Testis (tissue), 3 donors: ENCODE data around the gene TRAK1. TPM values are rescaled to one million over a fixed set of nuclear protein-coding genes. Genes with fewer than 3 reads are reported as not detected.

ENCODE experiments used
- DNase-seq: peaks from one replicate; pipeline ENCODE4 v3.0.0-alpha.2; 2019
- H3K27ac ChIP-seq, 2 donors: fragments of 200-600 bp; sonication (generic); one replicate each; pipeline ENCODE4 v1.5.1; 2019
- H3K27me3 ChIP-seq: fragments of 200-600 bp; sonication (generic); one replicate; pipeline ENCODE4 v1.5.1; 2019
- H3K36me3 ChIP-seq: fragments of 200-600 bp; sonication (generic); one replicate; pipeline ENCODE4 v1.5.1; 2017; ENCODE audit warnings: low read depth; ENCODE audit errors: missing control alignments
- H3K4me1 ChIP-seq: fragments of 200-600 bp; sonication (generic); one replicate; pipeline ENCODE4 v1.5.1; 2019
- H3K4me3 ChIP-seq, 2 donors: fragments of 200-600 bp; sonication (generic); one replicate each; pipeline ENCODE4 v1.5.1; 2017 to 2019
- H3K9me3 ChIP-seq: fragments of 200-600 bp; sonication (generic); one replicate; pipeline ENCODE4 v1.5.1; 2017
- POLR2A ChIP-seq: fragments of 450-650 bp; IDR thresholded peaks from one replicate; pipeline ENCODE4 v1.6.1; 2017; ENCODE audit warnings: antibody characterized with exemption, mild to moderate bottlenecking, moderate library complexity
- WGBS, 2 donors: methylation state at CpG; one replicate each; pipeline ENCODE4 v1.1.5; 2018; 5-methylcytosine and 5-hydroxymethylcytosine counted together
- intact Hi-C: fragments of 100-400 bp; cut with DNase I; formaldehyde crosslinking; loops from one replicate; pipeline ENCODE4 v1.15.1; 2023; ENCODE audit warnings: low total_unique reads
- polyA plus RNA-seq: library from polyadenylated mRNA; stranded (reverse); fragments of 350-450 nt; fragmentation: Illumina TruSeq; extraction: RNeasy Lipid Tissue Mini Kit (QIAGEN cat#74804); gene quantifications from one replicate; pipeline ENCODE4 v1.2.3, GENCODE V29; 2014; ENCODE audit warnings: low read depth, low replicate concordance; ENCODE audit not compliant: insufficient read depth
- total RNA-seq, 2 donors: library from RNA; depleted of rRNA; stranded (reverse); fragments of >200 nt; gene quantifications; one replicate each; pipeline ENCODE4 v1.2.3, GENCODE V29; 2016
- TF ChIP-seq, protein P1 (sequence below), 3 experiments: fragments of 450-650 bp in 2 of 3; fragments of 200-600 bp in 1 of 3; sonication (generic) in 1 of 3; IDR thresholded peaks; one replicate each; pipeline ENCODE4 v1.5.1; 2016 to 2019; ENCODE audit warnings: antibody characterized with exemption in 3 of 3, mild to moderate bottlenecking in 2 of 3, moderate library complexity in 1 of 3

The TRAK1 gene
- total and polyA plus RNA-seq, 3 donors from 2014 or later: 32.0 to 95.9 (median 94.1) TPM

DNA sequence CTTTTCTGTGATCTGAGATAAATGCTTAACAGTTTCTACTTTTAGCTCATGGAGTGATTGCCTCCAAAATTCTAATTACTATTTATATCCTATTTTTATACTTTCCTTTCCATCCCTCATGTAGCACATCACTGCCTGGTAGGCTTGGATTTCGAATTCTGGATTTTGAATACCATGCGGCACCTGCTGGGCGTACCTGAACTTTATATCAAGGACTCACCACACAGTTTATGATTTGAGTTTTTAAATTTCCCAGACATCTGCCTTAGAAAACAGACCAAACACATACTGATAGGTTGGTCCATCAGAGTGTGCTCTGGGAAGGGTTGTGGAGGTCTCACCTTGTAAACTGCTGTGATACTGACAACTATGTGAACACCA lies 6.4 kb downstream of the TRAK1 start:
- peaks cover 25% of the 10 kb centered on the region for H3K4me1 ChIP-seq
- H3K36me3 ChIP-seq: no peaks in the 10 kb centered on the region
- no peak overlapping the region for H3K27ac ChIP-seq
- DNase-seq: no peak
- intact Hi-C loops: loop anchor here (5.0 to 10.0 kb wide), 2 partner anchors 83 to 200 kb away; no protein-coding TSS in a partner anchor
- H3K27me3 ChIP-seq: no peaks in the 10 kb centered on the region
- whole genome bisulfite sequencing, 2 donors: 85 to 90% methylated on average over 3 of the region's 3 CpGs
- TF ChIP-seq, protein P1, sequence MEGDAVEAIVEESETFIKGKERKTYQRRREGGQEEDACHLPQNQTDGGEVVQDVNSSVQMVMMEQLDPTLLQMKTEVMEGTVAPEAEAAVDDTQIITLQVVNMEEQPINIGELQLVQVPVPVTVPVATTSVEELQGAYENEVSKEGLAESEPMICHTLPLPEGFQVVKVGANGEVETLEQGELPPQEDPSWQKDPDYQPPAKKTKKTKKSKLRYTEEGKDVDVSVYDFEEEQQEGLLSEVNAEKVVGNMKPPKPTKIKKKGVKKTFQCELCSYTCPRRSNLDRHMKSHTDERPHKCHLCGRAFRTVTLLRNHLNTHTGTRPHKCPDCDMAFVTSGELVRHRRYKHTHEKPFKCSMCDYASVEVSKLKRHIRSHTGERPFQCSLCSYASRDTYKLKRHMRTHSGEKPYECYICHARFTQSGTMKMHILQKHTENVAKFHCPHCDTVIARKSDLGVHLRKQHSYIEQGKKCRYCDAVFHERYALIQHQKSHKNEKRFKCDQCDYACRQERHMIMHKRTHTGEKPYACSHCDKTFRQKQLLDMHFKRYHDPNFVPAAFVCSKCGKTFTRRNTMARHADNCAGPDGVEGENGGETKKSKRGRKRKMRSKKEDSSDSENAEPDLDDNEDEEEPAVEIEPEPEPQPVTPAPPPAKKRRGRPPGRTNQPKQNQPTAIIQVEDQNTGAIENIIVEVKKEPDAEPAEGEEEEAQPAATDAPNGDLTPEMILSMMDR (IDR thresholded peaks at IDR 0.05): no peak
- no peak for TF ChIP-seq POLR2A
- H3K9me3 ChIP-seq: no peaks in the 10 kb centered on the region
- no peak overlapping the region for H3K4me3 ChIP-seq

DNA sequence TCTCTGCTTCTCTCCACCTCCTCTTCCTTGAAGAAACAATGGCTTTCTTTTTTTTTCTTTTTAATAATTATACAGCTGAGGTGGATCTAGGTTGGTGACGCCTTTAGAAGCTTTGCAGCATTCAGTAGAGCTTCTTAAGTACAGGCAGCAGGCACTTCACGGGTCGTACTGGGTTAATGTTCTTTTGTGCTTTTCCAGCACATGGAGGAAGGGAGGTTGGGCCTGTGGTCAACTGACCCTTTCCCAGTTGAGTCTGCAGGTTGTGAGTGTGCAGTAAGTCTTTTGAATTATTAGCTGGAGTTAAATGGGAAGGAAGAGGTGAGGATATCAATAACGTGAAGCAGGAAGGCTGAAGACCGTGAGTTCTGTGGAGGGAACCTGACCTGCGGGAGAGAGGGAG lies 7.0 kb downstream of the TRAK1 start:
- Histone ChIP-seq H3K4me3 (no peak overlapping the region), H3K36me3 (no peaks in the 10 kb centered on the region), H3K4me1 (peaks cover 27% of the 10 kb centered on the region), H3K27me3 (no peaks in the 10 kb centered on the region), H3K27ac (no peak overlapping the region), H3K9me3 (no peaks in the 10 kb centered on the region)
- no peak for DNase-seq
- TF ChIP-seq POLR2A: no peak
- TF ChIP-seq, protein P1 (IDR thresholded peaks at IDR 0.05): no peak
- 61 to 71% methylated on average over 6 of the region's 6 CpGs for WGBS, 2 donors
- intact Hi-C loops: loop anchor here (5.0 to 10.0 kb wide), 2 partner anchors 83 to 201 kb away; no protein-coding TSS in a partner anchor

DNA sequence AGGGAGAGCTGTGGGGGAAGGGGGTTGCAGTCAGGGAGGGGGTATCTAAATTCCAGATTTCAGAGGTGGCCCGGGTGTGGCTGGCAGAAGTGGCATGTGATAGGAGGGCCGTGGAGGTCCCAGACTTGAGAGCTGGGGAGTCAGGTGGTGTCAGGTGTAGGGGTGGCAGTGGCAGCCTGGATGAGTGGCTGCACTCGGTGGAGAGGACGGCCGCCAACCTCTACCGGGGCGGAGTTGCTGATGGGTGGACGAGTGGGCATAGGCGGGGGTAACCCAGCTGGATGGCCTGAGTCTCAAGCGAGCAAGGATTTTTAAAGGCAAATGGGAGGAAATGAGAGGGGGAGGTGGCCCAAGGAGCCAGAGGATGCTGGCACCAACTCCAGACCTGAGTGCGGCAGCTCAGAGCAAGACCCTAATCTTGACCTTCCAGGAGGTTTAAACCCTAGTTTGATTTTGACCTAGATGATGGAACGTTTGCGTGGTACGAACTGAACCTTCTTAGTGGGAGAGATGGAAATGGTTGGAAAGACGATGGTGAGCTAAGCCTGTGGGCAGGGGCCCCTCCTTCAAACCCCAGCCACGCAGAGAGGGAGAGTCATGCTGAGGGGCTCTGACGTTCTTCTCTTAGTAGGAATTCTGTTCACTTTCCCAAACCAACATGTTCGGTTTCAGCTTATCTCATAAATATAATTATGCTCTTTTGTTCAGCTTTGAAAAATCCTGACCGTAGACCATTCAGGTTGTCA lies 8.0 kb downstream of the TRAK1 start:
- WGBS, 2 donors: 76 to 81% methylated on average over 19 of the region's 19 CpGs
- Histone ChIP-seq H3K27ac (no peak overlapping the region), H3K4me1 (peaks cover 27% of the 10 kb centered on the region), H3K4me3 (no peak overlapping the region), H3K27me3 (no peaks in the 10 kb centered on the region), H3K36me3 (no peaks in the 10 kb centered on the region), H3K9me3 (no peaks in the 10 kb centered on the region)
- no peak for DNase-seq
- intact Hi-C loops: loop anchor here (5.0 to 10.0 kb wide), 2 partner anchors 84 to 202 kb away; no protein-coding TSS in a partner anchor
- TF ChIP-seq, protein P1 (IDR thresholded peaks at IDR 0.05): no peak
- TF ChIP-seq POLR2A: no peak

DNA sequence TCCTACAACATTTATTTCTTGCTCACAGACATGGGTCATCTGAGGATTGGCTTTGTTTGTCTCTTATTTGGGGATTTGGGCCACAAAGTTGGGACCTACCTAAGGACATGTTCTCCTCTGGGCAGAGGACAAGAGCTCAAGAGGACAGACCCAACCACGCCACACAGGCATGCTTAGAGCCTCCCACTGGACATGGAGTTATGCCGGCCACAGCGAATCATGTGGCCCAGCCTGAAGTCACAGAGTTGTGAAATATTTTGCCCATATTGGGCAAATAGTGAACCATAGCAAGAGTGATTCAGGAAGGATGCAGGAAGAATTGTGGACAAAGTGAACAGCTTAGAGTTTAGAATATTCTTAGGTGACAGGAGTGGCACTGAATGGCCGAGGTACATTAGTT lies 9.9 kb downstream of the TRAK1 start:
- DNase-seq: no peak
- Histone ChIP-seq H3K4me1 (peaks cover 27% of the 10 kb centered on the region), H3K27ac (peak overlapping the region in 1 of 2 donors; percentile 36), H3K36me3 (no peaks in the 10 kb centered on the region), H3K4me3 (no peak overlapping the region), H3K9me3 (no peaks in the 10 kb centered on the region), H3K27me3 (no peaks in the 10 kb centered on the region)
- intact Hi-C loops: no loop called here
- 82 to 88% methylated on average over 4 of the region's 4 CpGs for WGBS, 2 donors
- no peak for TF ChIP-seq POLR2A
- TF ChIP-seq, protein P1 (IDR thresholded peaks at IDR 0.05): no peak

DNA sequence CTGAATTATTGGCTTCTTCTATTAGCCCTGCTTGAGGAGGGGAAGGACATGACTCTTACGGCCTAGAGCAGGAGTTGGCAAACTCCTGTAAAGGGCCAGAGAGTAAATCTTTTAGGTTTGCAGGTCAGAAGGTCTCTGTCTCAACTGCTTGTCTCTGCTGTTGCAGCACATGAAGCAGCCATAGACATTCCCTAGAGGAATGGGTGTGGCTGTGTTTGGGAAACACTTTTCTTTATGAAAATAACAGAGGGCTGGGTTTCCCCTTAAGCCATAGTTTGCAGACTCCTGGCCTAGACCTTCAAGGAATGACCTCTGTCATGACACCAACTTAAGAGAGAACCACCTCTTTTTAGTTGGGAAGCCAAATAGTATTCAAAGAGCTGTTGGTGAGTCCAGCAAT lies 10.3 kb downstream of the TRAK1 start:
- TF ChIP-seq, protein P1 (IDR thresholded peaks at IDR 0.05): no peak
- no peak for TF ChIP-seq POLR2A
- 53 to 78% methylated on average over 1 of the region's 1 CpG for WGBS, 2 donors
- H3K27ac ChIP-seq: peak overlapping the region in 1 of 2 donors; percentile 36
- no peaks in the 10 kb centered on the region for H3K27me3 ChIP-seq
- no peaks in the 10 kb centered on the region for H3K9me3 ChIP-seq
- peaks cover 27% of the 10 kb centered on the region for H3K4me1 ChIP-seq
- H3K4me3 ChIP-seq: no peak overlapping the region
- H3K36me3 ChIP-seq: no peaks in the 10 kb centered on the region
- no peak for DNase-seq
- intact Hi-C loops: no loop called here
